TTC549 (cell line): ENCODE results near the gene ARHGDIB.

Experiments
- FAIRE-seq: peaks from 2 replicates; lab custom pipeline; 2012; peaks lifted over from hg19 to GRCh38; lab: Jason Lieb, UNC

The ARHGDIB gene

DNA sequence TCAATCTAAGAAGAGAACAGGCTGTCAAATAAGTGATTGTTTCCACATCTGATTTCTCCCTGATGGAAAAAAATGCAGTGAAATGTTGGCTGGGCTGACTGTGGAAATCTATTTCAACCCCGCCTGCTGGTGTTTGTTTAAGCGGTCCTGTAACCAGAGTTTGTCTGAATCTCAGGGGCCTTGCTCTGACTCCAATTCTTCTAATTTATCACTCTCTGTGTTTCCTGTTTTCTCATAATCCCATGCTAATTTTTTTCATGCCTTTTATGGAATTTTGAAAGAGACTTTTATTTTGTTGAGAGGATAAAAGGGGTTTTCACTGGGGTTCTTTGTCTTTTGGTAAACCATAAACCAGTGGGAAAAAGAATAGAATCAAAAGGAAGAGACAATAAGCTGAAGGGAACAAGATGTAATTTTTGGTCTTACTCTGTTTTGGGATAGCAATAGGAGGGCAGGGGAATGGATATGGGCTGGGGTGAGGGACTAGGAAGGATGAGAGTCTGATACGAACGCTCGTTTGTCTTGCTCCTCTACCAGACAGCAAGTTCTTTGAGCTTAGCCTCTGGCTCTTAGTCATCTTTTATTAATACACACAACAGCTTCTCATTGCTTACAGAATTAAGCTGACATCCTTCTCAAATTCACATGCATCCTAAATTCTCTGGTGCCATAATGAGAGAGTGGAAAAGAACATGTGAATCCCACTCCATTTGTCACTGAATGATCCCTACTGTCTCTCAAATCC, 67.7 kb downstream of the ARHGDIB start:
- FAIRE-seq: no peak

DNA sequence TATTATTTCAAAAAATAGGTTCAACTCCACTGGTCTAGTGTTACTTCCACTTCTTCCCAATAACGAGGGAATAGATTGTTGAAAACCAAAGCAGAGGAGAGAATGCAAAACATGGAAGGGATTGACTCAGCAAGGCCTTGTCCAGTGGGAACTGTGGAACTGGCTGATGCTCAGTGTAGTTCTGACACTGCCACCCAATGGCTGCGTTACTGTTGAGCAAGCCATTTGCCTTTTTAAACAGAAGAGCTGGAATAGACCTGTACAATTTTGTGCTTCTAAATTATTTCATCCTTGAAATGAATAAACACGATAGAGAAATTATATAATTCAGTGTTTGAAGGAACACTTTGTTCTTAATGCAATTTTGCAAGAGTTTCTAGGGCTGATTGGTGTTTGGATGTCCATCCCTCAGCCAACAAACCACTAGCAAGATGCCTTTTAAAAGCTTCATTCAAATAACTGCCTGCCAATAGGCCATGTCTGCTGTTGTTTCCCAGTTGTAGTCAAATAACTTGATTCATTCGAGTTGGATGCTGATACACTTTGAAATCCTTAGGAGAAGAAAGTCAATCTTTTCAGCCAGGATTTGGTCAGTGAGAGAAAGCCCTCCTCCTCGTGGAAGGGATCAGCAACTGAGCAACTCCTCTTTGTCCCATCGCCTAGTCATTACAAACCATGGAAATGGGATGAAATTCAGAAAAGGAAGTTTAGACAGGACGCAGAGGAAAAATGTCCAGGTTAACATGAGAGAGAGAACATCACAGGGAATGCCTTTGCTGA, 68.5 kb downstream of the ARHGDIB start:
- no peak for FAIRE-seq
